Caco-2 (cell line): ENCODE results near the gene ATP8A2. TPM values are rescaled to one million over a fixed set of nuclear protein-coding genes. Genes with fewer than 3 reads are reported as not detected.

Source experiments
- BruUV-seq: library from RNA; stranded (reverse); fragments of 400-500 nt; replicated peaks from 2 replicates; lab custom pipeline; 2021; lab: Mats Ljungman, UMichigan
- CTCF ChIA-PET: fragments of 300-600 bp; sonication (Branson Sonifier 250); formaldehyde crosslinking; loops from one replicate; lab custom pipeline; 2022; ENCODE audit warnings: antibody characterized with exemption; lab: Charles Lee
- POLR2A ChIA-PET: fragments of 300-600 bp; sonication (Branson Sonifier 250); formaldehyde crosslinking; loops from one replicate; lab custom pipeline; 2022; ENCODE audit warnings: antibody characterized with exemption; lab: Charles Lee
- DNase-seq, 2 experiments: peaks; one replicate each; pipeline versions ENCODE4 v3.0.0 to v3.0.0-alpha.2; 2020 to 2022
- H3K27me3 ChIP-seq: replicated peaks from 2 replicates; pipeline ENCODE4 v1.6.0; 2011; ENCODE audit warnings: low read length; ENCODE audit not compliant: control insufficient read depth, insufficient read depth
- H3K36me3 ChIP-seq: 2 replicates; pipeline ENCODE4 v1.5.1; 2011; ENCODE audit warnings: low read length; ENCODE audit not compliant: control insufficient read depth, insufficient read depth
- H3K4me1 ChIP-seq: fragments of 250-450 bp; sonication (Bioruptor Pico); 2 replicates; pipeline ENCODE4 v1.5.1; 2020; ENCODE audit warnings: mild to moderate bottlenecking
- H3K4me3 ChIP-seq: 2 replicates; pipeline ENCODE4 v1.5.1; 2011; ENCODE audit warnings: low read depth, mild to moderate bottlenecking, control low read depth, low read length
- H3K9me3 ChIP-seq: fragments of 250-450 bp; sonication (Bioruptor Pico); 2 replicates; pipeline ENCODE4 v1.5.1; 2020; ENCODE audit warnings: mild to moderate bottlenecking, moderate library complexity
- H3K27ac Mint-ChIP-seq: one replicate; pipeline ENCODE4 v1.8.0; 2022; ENCODE audit warnings: mixed read lengths; ENCODE audit not compliant: unreplicated experiment
- H3K27me3 Mint-ChIP-seq: one replicate; pipeline ENCODE4 v1.8.0; 2022; ENCODE audit warnings: mixed read lengths; ENCODE audit not compliant: insufficient read depth, unreplicated experiment
- H3K36me3 Mint-ChIP-seq: one replicate; pipeline ENCODE4 v1.8.0; 2022; ENCODE audit warnings: mild to moderate bottlenecking, mixed read lengths; ENCODE audit not compliant: insufficient read depth, unreplicated experiment
- H3K4me1 Mint-ChIP-seq: one replicate; pipeline ENCODE4 v1.8.0; 2022; ENCODE audit warnings: low read depth, mixed read lengths; ENCODE audit not compliant: unreplicated experiment
- H3K4me3 Mint-ChIP-seq: one replicate; pipeline ENCODE4 v1.8.0; 2022; ENCODE audit warnings: mild to moderate bottlenecking, moderate library complexity, mixed read lengths; ENCODE audit not compliant: unreplicated experiment
- H3K9me3 Mint-ChIP-seq: one replicate; pipeline ENCODE4 v1.8.0; 2022; ENCODE audit warnings: mixed read lengths; ENCODE audit not compliant: unreplicated experiment
- CTCF ChIP-seq, 2 experiments: fragments of 200-600 bp in 1 of 2; IDR thresholded peaks; 1 replicate in 1 of 2; 2 replicates in 1 of 2; pipeline versions ENCODE4 v1.5.1 to v1.8.0; 2011 to 2022; ENCODE audit warnings: antibody characterized with exemption in 1 of 2, control low read depth in 1 of 2, inconsistent platforms in 1 of 2, low read depth in 1 of 2, low read length in 1 of 2, mild to moderate bottlenecking in 1 of 2, moderate library complexity in 1 of 2; ENCODE audit not compliant: insufficient read depth in 1 of 2, severe bottlenecking in 1 of 2, unreplicated experiment in 1 of 2
- intact Hi-C: fragments of 100-400 bp; cut with micrococcal nuclease; formaldehyde crosslinking; loops from one replicate; pipeline ENCODE4 v1.10.0; 2022; ENCODE audit not compliant: unreplicated experiment
- total RNA-seq: library from RNA; stranded (reverse); gene quantifications from 2 replicates; pipeline ENCODE4 v1.2.3, GENCODE V29; 2022

The ATP8A2 gene
- total RNA-seq, 1 experiment from 2014 or later: 0.05 TPM

- no peak overlapping the region for H3K4me3 Mint-ChIP-seq
- intact Hi-C loops: no loop called here
- H3K27ac Mint-ChIP-seq: no peak overlapping the region
- BruUV-seq: no TSS peak
- TF ChIP-seq CTCF (IDR thresholded peaks at IDR 0.05; ENCODE audit: insufficient read depth in 1 of 2, low read depth in 1 of 2, low read length in 1 of 2, severe bottlenecking in 1 of 2, unreplicated experiment in 1 of 2): no peak
- H3K4me3 ChIP-seq: no peak overlapping the region
- peaks cover 3% of the 10 kb centered on the region for H3K27me3 ChIP-seq
- H3K9me3 ChIP-seq: no peaks in the 10 kb centered on the region; the same call in 1 of the 2 replicates
- no peaks in the 10 kb centered on the region for H3K36me3 Mint-ChIP-seq
- H3K36me3 ChIP-seq: no peaks in the 10 kb centered on the region
- ChIA-PET CTCF (interaction anchor here (0.7 kb wide), 1 partner anchor 11 kb away, joined by 3 read pairs; no protein-coding TSS in a partner anchor), POLR2A (no interaction called here)
- no peaks in the 10 kb centered on the region for H3K4me1 Mint-ChIP-seq
- H3K9me3 Mint-ChIP-seq: no peaks in the 10 kb centered on the region
- DNase-seq: no peak
- no peaks in the 10 kb centered on the region for H3K4me1 ChIP-seq
- peaks cover 23% of the 10 kb centered on the region for H3K27me3 Mint-ChIP-seq
Measured at GRCh38 chr13:25585000-25585399, 213.2 kb downstream of the ATP8A2 start.

GRCh38 chr13:25587326-25587980, 215.7 kb downstream of the ATP8A2 start:
- no peak overlapping the region for H3K4me3 Mint-ChIP-seq
- no peaks in the 10 kb centered on the region for H3K36me3 Mint-ChIP-seq
- Histone ChIP-seq H3K9me3 (no peaks in the 10 kb centered on the region), H3K36me3 (no peaks in the 10 kb centered on the region), H3K4me1 (no peaks in the 10 kb centered on the region), H3K4me3 (no peak overlapping the region), H3K27me3 (peaks cover 3% of the 10 kb centered on the region)
- DNase-seq: no peak
- H3K9me3 Mint-ChIP-seq: no peaks in the 10 kb centered on the region
- BruUV-seq: no TSS peak
- TF ChIP-seq CTCF (IDR thresholded peaks at IDR 0.05; ENCODE audit: insufficient read depth in 1 of 2, low read depth in 1 of 2, low read length in 1 of 2, severe bottlenecking in 1 of 2, unreplicated experiment in 1 of 2): no peak
- H3K27me3 Mint-ChIP-seq: peaks cover 23% of the 10 kb centered on the region
- H3K4me1 Mint-ChIP-seq: no peaks in the 10 kb centered on the region
- H3K27ac Mint-ChIP-seq: no peak overlapping the region
- intact Hi-C loops: no loop called here
- ChIA-PET CTCF (no interaction called here), POLR2A (no interaction called here)

- H3K9me3 ChIP-seq: no peaks in the 10 kb centered on the region
- Mint-ChIP-seq H3K4me1 (no peaks in the 10 kb centered on the region), H3K27me3 (peaks cover 26% of the 10 kb centered on the region), H3K27ac (no peak overlapping the region), H3K4me3 (no peak overlapping the region), H3K9me3 (no peaks in the 10 kb centered on the region), H3K36me3 (no peaks in the 10 kb centered on the region)
- no TSS peak for BruUV-seq
- H3K36me3 ChIP-seq: no peaks in the 10 kb centered on the region
- TF ChIP-seq CTCF (IDR thresholded peaks at IDR 0.05; ENCODE audit: insufficient read depth in 1 of 2, low read depth in 1 of 2, low read length in 1 of 2, severe bottlenecking in 1 of 2, unreplicated experiment in 1 of 2): no peak
- H3K4me3 ChIP-seq: no peak overlapping the region
- no peaks in the 10 kb centered on the region for H3K4me1 ChIP-seq
- intact Hi-C loops: no loop called here
- H3K27me3 ChIP-seq: peaks cover 2% of the 10 kb centered on the region; the same call in 1 of the 2 replicates
- CTCF ChIA-PET: no interaction called here
- POLR2A ChIA-PET: no interaction called here
- DNase-seq: no peak
Measured at GRCh38 chr13:25588336-25589060, 216.7 kb downstream of the ATP8A2 start.
